ENCODE results near the gene LIN28B.

The LIN28B gene

GRCh38 chr6:105107207-105107606 is 150.3 kb downstream of the LIN28B start:
- DNase-seq (ENCODE audit: insufficient read length, low spot score): no peak

GRCh38 chr6:105108631-105109262 is 151.8 kb downstream of the LIN28B start:
- DNase-seq (ENCODE audit: insufficient read length, low spot score): no peak
- no peak for FAIRE-seq

More at GRCh38 chr6:105107207-105107606, 150.3 kb downstream of the LIN28B start:
- FAIRE-seq: no peak

GRCh38 chr6:105109955-105110895 is 153.3 kb downstream of the LIN28B start:
- DNase-seq (ENCODE audit: insufficient read length, low spot score) (no peak), FAIRE-seq (no peak)

GRCh38 chr6:105111105-105111504 is 154.2 kb downstream of the LIN28B start:
- DNase-seq (ENCODE audit: insufficient read length, low spot score): no peak
- FAIRE-seq: no peak

GRCh38 chr6:105111871-105112270 is 155.0 kb downstream of the LIN28B start:
- no peak for FAIRE-seq
- no peak for DNase-seq (ENCODE audit: insufficient read length, low spot score)

- DNase-seq (ENCODE audit: insufficient read length, low spot score): no peak
Measured at GRCh38 chr6:105112577-105112976, 155.7 kb downstream of the LIN28B start.

GRCh38 chr6:105113422-105113821 is 156.5 kb downstream of the LIN28B start:
- FAIRE-seq (no peak), DNase-seq (ENCODE audit: insufficient read length, low spot score) (no peak)

More at GRCh38 chr6:105112577-105112976, 155.7 kb downstream of the LIN28B start:
- no peak for FAIRE-seq

- FAIRE-seq: no peak
Measured at GRCh38 chr6:105116150-105116549, 159.2 kb downstream of the LIN28B start.

GRCh38 chr6:105120570-105120969 is 163.7 kb downstream of the LIN28B start:
- DNase-seq (ENCODE audit: insufficient read length, low spot score) (no peak), FAIRE-seq (no peak)

More at GRCh38 chr6:105116150-105116549, 159.2 kb downstream of the LIN28B start:
- DNase-seq (ENCODE audit: insufficient read length, low spot score): no peak

GRCh38 chr6:105121981-105122380 is 165.1 kb downstream of the LIN28B start:
- no peak for FAIRE-seq
- DNase-seq (ENCODE audit: insufficient read length, low spot score): no peak

- DNase-seq (ENCODE audit: insufficient read length, low spot score): no peak
- FAIRE-seq: no peak
Measured at GRCh38 chr6:105122717-105123116, 165.8 kb downstream of the LIN28B start.

Measured in GM19239 (cell line).